ENCODE data around the gene ZNF324B.

GRCh38 chr19:58460039-58460438 lies 8.6 kb downstream of the ZNF324B start:
- TF ChIP-seq ZNF140 (tag by site-specific recombination; IDR thresholded peaks at IDR 0.05) (no peak), ZBTB8A (tag by site-specific recombination; IDR thresholded peaks at IDR 0.05) (no peak)

Data from HEK293 (cell line).